ENCODE data around the gene FADS6. TPM values are rescaled to one million over a fixed set of nuclear protein-coding genes. Genes with fewer than 3 reads are reported as not detected.

FADS6 gene
- total and polyA plus RNA-seq, 2 donors (not counting 3 experiments of a cell fraction or from before 2014, with no cell fraction given): not detected

DNA sequence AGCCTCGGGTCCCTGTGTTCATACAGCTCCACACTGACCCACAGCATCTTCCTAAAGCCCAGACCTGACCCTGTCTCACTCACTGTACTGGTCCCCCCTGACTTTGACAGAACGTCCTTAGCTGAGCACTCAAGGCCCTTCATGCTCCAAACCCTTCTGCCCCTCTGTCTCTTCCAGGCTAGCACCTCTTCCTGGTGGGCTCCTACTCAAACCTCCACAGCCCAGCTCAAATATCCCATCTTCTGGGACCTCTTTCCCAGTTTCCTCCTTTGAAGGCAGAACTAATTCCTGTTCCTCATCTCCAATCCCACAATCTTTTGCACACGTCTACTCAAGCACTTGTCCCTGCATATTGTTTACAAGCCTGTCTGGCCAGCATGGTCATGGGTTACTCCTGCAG, 42.5 kb downstream of the FADS6 start:
- no peak overlapping the region for H3K4me3 ChIP-seq (replicated peaks in 1 of 3; ENCODE audit: insufficient read depth in 1 of 3, low read depth in 1 of 3, low read length in 3 of 3)
- H3K9me1 ChIP-seq (replicated peaks; ENCODE audit: control insufficient read depth, extremely low read depth, insufficient read depth, low read length): no peaks in the 10 kb centered on the region
- H3K4me2 ChIP-seq (ENCODE audit: insufficient read depth, low read length): no peak overlapping the region
- BruUV-seq (replicated peaks): no TSS peak
- H3K36me3 ChIP-seq (ENCODE audit: control insufficient read depth in 2 of 2, extremely low read depth in 1 of 2, insufficient read depth in 2 of 2, low read length in 2 of 2): no peaks in the 10 kb centered on the region
- ChIA-PET POLR2A (no interaction called here), CTCF (interaction anchor here (1.7 to 2.8 kb wide), 3 partner anchors 8 to 107 kb away, joined by 4 to 16 read pairs (median 7); no protein-coding TSS in a partner anchor)
- intact Hi-C loops (cut with micrococcal nuclease) (no loop called here), dilution Hi-C loops (cut with MboI; ENCODE audit: extremely low pct_ligation_motif_present, low sequenced_read_pairs) (no loop called here)
- H3K9ac ChIP-seq (replicated peaks; ENCODE audit: extremely low read depth, insufficient read depth, low read length): no peak overlapping the region
- no peak overlapping the region for H3K27ac ChIP-seq (ENCODE audit: insufficient read depth, low read depth, low read length)
- DNase-seq (ENCODE audit: low read depth, low spot score): no peak
- no peak overlapping the region for H2AFZ ChIP-seq (ENCODE audit: low read depth, low read length)
- FAIRE-seq: no peak
- H3K9me3 ChIP-seq (replicated peaks; ENCODE audit: control insufficient read depth, insufficient read depth, low read length): no peaks in the 10 kb centered on the region
- H3K79me2 ChIP-seq (ENCODE audit: control insufficient read depth, insufficient read depth, low read length): no peaks in the 10 kb centered on the region
- no peak for TF ChIP-seq JUN (IDR thresholded peaks at IDR 0.05; ENCODE audit: borderline replicate concordance, insufficient read depth, insufficient read length, low read depth)
- no peak for TF ChIP-seq FOS (IDR thresholded peaks at IDR 0.05; ENCODE audit: borderline replicate concordance, insufficient read depth, low read length)
- no peak for TF ChIP-seq POLR2AphosphoS5 (IDR thresholded peaks at IDR 0.05; ENCODE audit: insufficient read depth, low read depth, low read length)
- TF ChIP-seq, protein P1, sequence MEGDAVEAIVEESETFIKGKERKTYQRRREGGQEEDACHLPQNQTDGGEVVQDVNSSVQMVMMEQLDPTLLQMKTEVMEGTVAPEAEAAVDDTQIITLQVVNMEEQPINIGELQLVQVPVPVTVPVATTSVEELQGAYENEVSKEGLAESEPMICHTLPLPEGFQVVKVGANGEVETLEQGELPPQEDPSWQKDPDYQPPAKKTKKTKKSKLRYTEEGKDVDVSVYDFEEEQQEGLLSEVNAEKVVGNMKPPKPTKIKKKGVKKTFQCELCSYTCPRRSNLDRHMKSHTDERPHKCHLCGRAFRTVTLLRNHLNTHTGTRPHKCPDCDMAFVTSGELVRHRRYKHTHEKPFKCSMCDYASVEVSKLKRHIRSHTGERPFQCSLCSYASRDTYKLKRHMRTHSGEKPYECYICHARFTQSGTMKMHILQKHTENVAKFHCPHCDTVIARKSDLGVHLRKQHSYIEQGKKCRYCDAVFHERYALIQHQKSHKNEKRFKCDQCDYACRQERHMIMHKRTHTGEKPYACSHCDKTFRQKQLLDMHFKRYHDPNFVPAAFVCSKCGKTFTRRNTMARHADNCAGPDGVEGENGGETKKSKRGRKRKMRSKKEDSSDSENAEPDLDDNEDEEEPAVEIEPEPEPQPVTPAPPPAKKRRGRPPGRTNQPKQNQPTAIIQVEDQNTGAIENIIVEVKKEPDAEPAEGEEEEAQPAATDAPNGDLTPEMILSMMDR (IDR thresholded peaks at IDR 0.05; ENCODE audit: extremely low read depth in 1 of 2, insufficient read depth in 1 of 2, low read depth in 1 of 2, low read length in 2 of 2): no peak
- H3K4me1 ChIP-seq (ENCODE audit: control insufficient read depth, extremely low read depth, insufficient read depth, low read length): no peaks in the 10 kb centered on the region
- no peaks in the 10 kb centered on the region for H4K20me1 ChIP-seq (replicated peaks; ENCODE audit: control insufficient read depth, extremely low read depth, insufficient read depth, low read length)
- peaks cover 26 to 35% of the 10 kb centered on the region in 2 experiments for H3K27me3 ChIP-seq (ENCODE audit: control insufficient read depth in 2 of 2, insufficient read depth in 2 of 2, low read length in 2 of 2)

- Histone ChIP-seq H3K27ac (ENCODE audit: insufficient read depth, low read depth, low read length) (no peak overlapping the region), H2AFZ (ENCODE audit: low read depth, low read length) (no peak overlapping the region), H3K4me1 (ENCODE audit: control insufficient read depth, extremely low read depth, insufficient read depth, low read length) (no peaks in the 10 kb centered on the region), H3K4me3 (replicated peaks in 1 of 3; ENCODE audit: insufficient read depth in 1 of 3, low read depth in 1 of 3, low read length in 3 of 3) (no peak overlapping the region), H3K4me2 (ENCODE audit: insufficient read depth, low read length) (no peak overlapping the region), H3K79me2 (ENCODE audit: control insufficient read depth, insufficient read depth, low read length) (no peaks in the 10 kb centered on the region), H3K27me3 (ENCODE audit: control insufficient read depth in 2 of 2, insufficient read depth in 2 of 2, low read length in 2 of 2) (peaks cover 26 to 35% of the 10 kb centered on the region in 2 experiments), H3K9me3 (replicated peaks; ENCODE audit: control insufficient read depth, insufficient read depth, low read length) (no peaks in the 10 kb centered on the region), H3K36me3 (ENCODE audit: control insufficient read depth in 2 of 2, extremely low read depth in 1 of 2, insufficient read depth in 2 of 2, low read length in 2 of 2) (no peaks in the 10 kb centered on the region), H4K20me1 (replicated peaks; ENCODE audit: control insufficient read depth, extremely low read depth, insufficient read depth, low read length) (no peaks in the 10 kb centered on the region), H3K9ac (replicated peaks; ENCODE audit: extremely low read depth, insufficient read depth, low read length) (no peak overlapping the region), H3K9me1 (replicated peaks; ENCODE audit: control insufficient read depth, extremely low read depth, insufficient read depth, low read length) (no peaks in the 10 kb centered on the region)
- BruUV-seq (replicated peaks): no TSS peak
- dilution Hi-C loops (cut with MboI; ENCODE audit: extremely low pct_ligation_motif_present, low sequenced_read_pairs): no loop called here
- TF ChIP-seq JUN (IDR thresholded peaks at IDR 0.05; ENCODE audit: borderline replicate concordance, insufficient read depth, insufficient read length, low read depth): no peak
- TF ChIP-seq, protein P1 (IDR thresholded peaks at IDR 0.05; ENCODE audit: extremely low read depth in 1 of 2, insufficient read depth in 1 of 2, low read depth in 1 of 2, low read length in 2 of 2): no peak
- TF ChIP-seq GATA2 (IDR thresholded peaks at IDR 0.05; ENCODE audit: insufficient read depth, insufficient read length, low read depth, low read length): no peak
- no peak for TF ChIP-seq POLR2A (IDR thresholded peaks at IDR 0.05; ENCODE audit: low read depth, low read length)
- TF ChIP-seq FOS (IDR thresholded peaks at IDR 0.05; ENCODE audit: borderline replicate concordance, insufficient read depth, low read length): no peak
- TF ChIP-seq POLR2AphosphoS5 (IDR thresholded peaks at IDR 0.05; ENCODE audit: insufficient read depth, low read depth, low read length): no peak
- TF ChIP-seq MYC (IDR thresholded peaks at IDR 0.05; ENCODE audit: low read depth, low read length): no peak
- TF ChIP-seq, protein P2, sequence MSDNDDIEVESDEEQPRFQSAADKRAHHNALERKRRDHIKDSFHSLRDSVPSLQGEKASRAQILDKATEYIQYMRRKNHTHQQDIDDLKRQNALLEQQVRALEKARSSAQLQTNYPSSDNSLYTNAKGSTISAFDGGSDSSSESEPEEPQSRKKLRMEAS (IDR thresholded peaks at IDR 0.05; ENCODE audit: insufficient read depth, insufficient read length): no peak
- no peak for TF ChIP-seq EZH2 (IDR thresholded peaks at IDR 0.05; ENCODE audit: borderline replicate concordance, low read depth, low read length, severe bottlenecking)
- ChIA-PET POLR2A (no interaction called here), CTCF (interaction anchor here (1.7 to 2.8 kb wide), 3 partner anchors 7 to 108 kb away, joined by 4 to 16 read pairs (median 7); no protein-coding TSS in a partner anchor)
- intact Hi-C loops (cut with micrococcal nuclease): no loop called here
- FAIRE-seq: no peak
- DNase-seq (ENCODE audit: low read depth, low spot score): no peak
These were observed 43.1 kb downstream of the FADS6 start for GRCh38 chr17:74850310-74850709.

Data from endothelial cell of umbilical vein (primary cell).